Smooth muscle cell (in vitro differentiated cells): Measurements from ENCODE around the gene HNF1B. TPM values are rescaled to one million over a fixed set of nuclear protein-coding genes. Genes with fewer than 3 reads are reported as not detected.

Experiments used
- DNase-seq: peaks from one replicate; lab custom pipeline; 2025; ENCODE audit not compliant: unreplicated experiment; lab: John Stamatoyannopoulos, UW
- H2AFZ ChIP-seq: fragments of 200-600 bp; sonication (generic); 2 replicates; pipeline ENCODE4 v1.6.0; 2016; ENCODE audit warnings: antibody characterized with exemption, low read depth, mild to moderate bottlenecking
- H3F3A ChIP-seq: fragments of 200-600 bp; sonication (generic); 2 replicates; pipeline ENCODE4 v1.6.0; 2017; ENCODE audit warnings: antibody characterized with exemption, low read depth
- H3K27ac ChIP-seq: fragments of 200-600 bp; sonication (generic); 2 replicates; pipeline ENCODE4 v1.5.1; 2016; ENCODE audit warnings: low read depth, mild to moderate bottlenecking
- H3K27me3 ChIP-seq: fragments of 200-600 bp; sonication (generic); 2 replicates; pipeline ENCODE4 v1.6.1; 2016; ENCODE audit warnings: low read depth, mild to moderate bottlenecking
- H3K36me3 ChIP-seq: fragments of 200-600 bp; sonication (generic); 2 replicates; pipeline ENCODE4 v1.5.1; 2016; ENCODE audit warnings: low read depth
- H3K4me1 ChIP-seq: fragments of 200-600 bp; sonication (generic); 2 replicates; pipeline ENCODE4 v1.5.1; 2016; ENCODE audit warnings: low read depth
- H3K4me2 ChIP-seq: fragments of 200-600 bp; sonication (generic); 2 replicates; pipeline ENCODE4 v1.6.0; 2016; ENCODE audit warnings: mild to moderate bottlenecking
- H3K4me3 ChIP-seq: fragments of 200-600 bp; sonication (generic); 2 replicates; pipeline ENCODE4 v1.5.1; 2016; ENCODE audit warnings: mild to moderate bottlenecking
- H3K79me2 ChIP-seq: fragments of 200-600 bp; sonication (generic); 2 replicates; pipeline ENCODE4 v1.6.0; 2016; ENCODE audit warnings: low read depth, mild to moderate bottlenecking
- H3K9ac ChIP-seq: fragments of 200-600 bp; sonication (generic); 2 replicates; pipeline ENCODE4 v1.6.0; 2016; ENCODE audit warnings: low read depth
- H3K9me3 ChIP-seq: fragments of 200-600 bp; sonication (generic); replicated peaks from 2 replicates; pipeline ENCODE4 v1.5.1; 2016; ENCODE audit warnings: low read depth
- H4K20me1 ChIP-seq: fragments of 200-600 bp; sonication (generic); 2 replicates; pipeline ENCODE4 v1.6.0; 2016; ENCODE audit warnings: low read depth
- WGBS: methylation state at CpG from one replicate; pipeline ENCODE4 v1.1.7; 2016; ENCODE audit warnings: low lambda C conversion rate; 5-methylcytosine and 5-hydroxymethylcytosine counted together
- polyA plus RNA-seq: library from polyadenylated mRNA; unstranded; fragments of >200 nt; fragmentation: Nextera tagmentation; extraction: Ambion mirVana; gene quantifications from 2 replicates; pipeline ENCODE4 v1.2.1, GENCODE V29; 2016
- total RNA-seq: library from RNA; depleted of rRNA; stranded (reverse); fragments of >200 nt; gene quantifications from 2 replicates; pipeline ENCODE4 v1.2.3, GENCODE V29; 2014
- TF ChIP-seq, protein P1 (sequence below): fragments of 200-600 bp; sonication (generic); IDR thresholded peaks from 2 replicates; pipeline ENCODE4 v1.5.1; 2017; ENCODE audit warnings: borderline replicate concordance, mild to moderate bottlenecking, antibody characterized with exemption; ENCODE audit not compliant: insufficient read depth, poor library complexity, severe bottlenecking

Gene HNF1B
- total and polyA plus RNA-seq, 2 experiments from 2014 or later, result not detected

DNA sequence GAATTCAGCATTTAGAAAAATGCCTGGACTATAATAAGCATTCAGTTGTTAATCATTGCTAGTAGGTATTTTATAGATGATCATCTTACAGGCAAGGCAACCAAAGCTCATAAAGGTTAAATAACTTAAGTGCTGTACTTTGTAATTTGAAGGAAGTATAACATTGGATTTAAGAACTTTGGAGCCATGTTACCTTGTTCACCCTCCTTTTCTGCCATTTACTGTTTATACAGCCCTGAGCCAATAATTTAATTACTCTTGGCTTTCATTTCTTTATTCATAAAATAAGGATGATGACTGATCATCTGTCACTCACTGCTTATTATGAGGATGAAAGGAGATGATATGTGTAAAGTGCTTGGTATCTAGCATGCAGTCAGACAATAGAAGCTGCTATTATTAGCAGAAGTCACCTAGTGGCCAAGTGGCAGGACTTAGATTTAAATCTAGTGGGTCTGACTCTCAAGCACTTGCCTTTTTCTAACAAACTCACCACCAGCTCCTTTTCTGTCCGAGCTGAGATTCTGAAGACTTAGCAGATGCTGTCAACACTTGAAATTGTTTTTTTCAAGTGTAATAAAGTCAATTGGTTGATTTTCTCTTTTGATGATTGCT, 83.4 kb downstream of the HNF1B start:
- no peaks in the 10 kb centered on the region for H3K36me3 ChIP-seq
- H3K4me3 ChIP-seq, result no peak overlapping the region
- no peak overlapping the region for H3K4me2 ChIP-seq
- 47% methylated on average over 1 of the region's 1 CpG for WGBS
- DNase-seq, result no peak
- no peak overlapping the region for H3K9ac ChIP-seq
- no peaks in the 10 kb centered on the region for H3K9me3 ChIP-seq
- H3F3A ChIP-seq, result no peaks in the 10 kb centered on the region
- no peaks in the 10 kb centered on the region for H3K79me2 ChIP-seq
- no peaks in the 10 kb centered on the region for H4K20me1 ChIP-seq
- TF ChIP-seq, protein P1, sequence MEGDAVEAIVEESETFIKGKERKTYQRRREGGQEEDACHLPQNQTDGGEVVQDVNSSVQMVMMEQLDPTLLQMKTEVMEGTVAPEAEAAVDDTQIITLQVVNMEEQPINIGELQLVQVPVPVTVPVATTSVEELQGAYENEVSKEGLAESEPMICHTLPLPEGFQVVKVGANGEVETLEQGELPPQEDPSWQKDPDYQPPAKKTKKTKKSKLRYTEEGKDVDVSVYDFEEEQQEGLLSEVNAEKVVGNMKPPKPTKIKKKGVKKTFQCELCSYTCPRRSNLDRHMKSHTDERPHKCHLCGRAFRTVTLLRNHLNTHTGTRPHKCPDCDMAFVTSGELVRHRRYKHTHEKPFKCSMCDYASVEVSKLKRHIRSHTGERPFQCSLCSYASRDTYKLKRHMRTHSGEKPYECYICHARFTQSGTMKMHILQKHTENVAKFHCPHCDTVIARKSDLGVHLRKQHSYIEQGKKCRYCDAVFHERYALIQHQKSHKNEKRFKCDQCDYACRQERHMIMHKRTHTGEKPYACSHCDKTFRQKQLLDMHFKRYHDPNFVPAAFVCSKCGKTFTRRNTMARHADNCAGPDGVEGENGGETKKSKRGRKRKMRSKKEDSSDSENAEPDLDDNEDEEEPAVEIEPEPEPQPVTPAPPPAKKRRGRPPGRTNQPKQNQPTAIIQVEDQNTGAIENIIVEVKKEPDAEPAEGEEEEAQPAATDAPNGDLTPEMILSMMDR, result no peak
- H3K27me3 ChIP-seq, result no peaks in the 10 kb centered on the region
- no peaks in the 10 kb centered on the region for H3K4me1 ChIP-seq
- H2AFZ ChIP-seq, result no peak overlapping the region
- no peak overlapping the region for H3K27ac ChIP-seq

DNA sequence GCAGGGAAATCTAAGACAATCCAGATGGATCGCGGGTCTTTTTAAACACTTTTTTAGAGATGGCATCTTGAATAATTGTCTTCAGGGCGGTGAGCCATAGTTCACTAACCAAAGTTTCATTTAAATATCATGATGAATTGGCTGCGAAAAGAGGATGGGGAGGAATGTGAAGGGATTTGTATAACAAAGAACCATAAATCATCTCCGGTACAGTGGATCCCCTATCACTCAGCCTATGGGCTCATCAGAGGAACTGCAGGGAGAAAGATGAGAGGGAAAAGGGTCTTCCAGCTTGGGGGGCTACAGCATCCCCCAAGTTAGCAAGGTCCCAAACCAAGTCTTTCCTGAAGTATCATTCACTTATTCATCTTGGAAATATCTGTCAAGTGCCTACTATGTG, 84.9 kb downstream of the HNF1B start:
- H3K27ac ChIP-seq, result no peak overlapping the region
- no peaks in the 10 kb centered on the region for H3K9me3 ChIP-seq
- no peak overlapping the region for H3K4me3 ChIP-seq
- H3K79me2 ChIP-seq, result no peaks in the 10 kb centered on the region
- H3K4me2 ChIP-seq, result no peak overlapping the region
- H3K4me1 ChIP-seq, result no peaks in the 10 kb centered on the region
- 71% methylated on average over 5 of the region's 5 CpGs for WGBS
- H2AFZ ChIP-seq, result no peak overlapping the region
- no peak for DNase-seq
- H3K9ac ChIP-seq, result no peak overlapping the region
- no peaks in the 10 kb centered on the region for H3K27me3 ChIP-seq
- TF ChIP-seq, protein P1, result no peak
- no peaks in the 10 kb centered on the region for H4K20me1 ChIP-seq
- H3F3A ChIP-seq, result no peaks in the 10 kb centered on the region
- no peaks in the 10 kb centered on the region for H3K36me3 ChIP-seq

DNA sequence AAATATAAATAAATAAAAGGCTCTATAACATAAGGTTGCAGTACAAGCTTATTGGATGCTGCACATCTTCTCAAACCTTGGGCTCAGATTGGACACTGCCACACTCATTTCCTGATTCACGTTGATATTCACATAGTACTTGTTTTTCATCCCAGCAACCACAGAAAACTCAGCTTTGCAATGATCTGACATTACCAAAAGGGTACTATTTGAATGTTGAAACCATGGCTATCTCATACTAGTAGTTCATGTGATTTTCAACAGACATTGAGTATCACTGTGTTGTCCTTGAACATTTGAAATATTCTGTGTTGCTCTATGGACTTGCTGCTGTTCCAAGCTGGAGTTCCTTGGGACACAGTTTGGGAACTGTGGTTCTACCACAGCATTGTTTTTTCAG, 87.7 kb downstream of the HNF1B start:
- DNase-seq, result no peak
- Histone ChIP-seq H3K36me3 (no peaks in the 10 kb centered on the region), H3F3A (no peaks in the 10 kb centered on the region), H3K27ac (no peak overlapping the region), H3K9ac (no peak overlapping the region), H4K20me1 (no peaks in the 10 kb centered on the region), H3K79me2 (no peaks in the 10 kb centered on the region), H3K4me3 (no peak overlapping the region), H3K4me1 (no peaks in the 10 kb centered on the region), H3K4me2 (no peak overlapping the region), H3K9me3 (no peaks in the 10 kb centered on the region), H2AFZ (no peak overlapping the region), H3K27me3 (no peaks in the 10 kb centered on the region)
- TF ChIP-seq, protein P1, result no peak
- WGBS, result 87% methylated on average over 1 of the region's 1 CpG

DNA sequence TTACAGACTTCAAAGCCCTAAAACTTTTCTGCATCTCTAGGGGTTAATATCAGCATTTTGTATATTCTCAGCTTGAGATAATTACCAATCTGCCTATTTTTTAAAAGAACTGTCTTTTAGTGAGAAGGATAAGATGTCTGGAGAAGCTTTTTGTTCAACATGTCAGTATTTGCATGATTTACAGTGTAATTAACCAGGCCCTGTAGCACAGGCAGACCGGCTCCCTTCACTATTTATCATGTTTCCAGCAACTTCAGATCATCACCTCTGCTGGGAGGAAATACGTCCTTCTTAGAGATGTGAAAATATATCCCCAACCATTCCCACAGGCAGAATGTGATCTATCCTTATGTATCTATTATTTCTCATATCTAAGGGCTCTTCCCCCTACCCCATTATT, 93.0 kb downstream of the HNF1B start:
- H3K4me1 ChIP-seq, result no peaks in the 10 kb centered on the region
- H3K79me2 ChIP-seq, result no peaks in the 10 kb centered on the region
- no peak overlapping the region for H3K4me3 ChIP-seq
- H3K27ac ChIP-seq, result no peak overlapping the region
- no peak overlapping the region for H3K9ac ChIP-seq
- H3K36me3 ChIP-seq, result no peaks in the 10 kb centered on the region
- H3K9me3 ChIP-seq, result no peaks in the 10 kb centered on the region
- TF ChIP-seq, protein P1, result no peak
- DNase-seq, result no peak
- H3K4me2 ChIP-seq, result no peak overlapping the region
- no peak overlapping the region for H2AFZ ChIP-seq
- 61% methylated on average over 2 of the region's 2 CpGs for WGBS
- no peaks in the 10 kb centered on the region for H4K20me1 ChIP-seq
- H3K27me3 ChIP-seq, result peaks cover 29% of the 10 kb centered on the region
- H3F3A ChIP-seq, result no peaks in the 10 kb centered on the region
